Raji (cell line): ENCODE measurements around the gene PGGHG.
A peak's percentile ranks its signal among the peaks of the same experiment; 100 is the strongest.
"Not testable (repeated sequence)": the region's sequence is repeated elsewhere in the genome, so short reads cannot be mapped to it uniquely, and the experiment has no call there.

Experiments
- POLR2A ChIP-seq: IDR thresholded peaks from 2 replicates; pipeline ENCODE4 v1.6.1; 2011; ENCODE audit warnings: low read depth, low read length, control low read depth; ENCODE audit not compliant: insufficient read depth

The PGGHG gene

DNA sequence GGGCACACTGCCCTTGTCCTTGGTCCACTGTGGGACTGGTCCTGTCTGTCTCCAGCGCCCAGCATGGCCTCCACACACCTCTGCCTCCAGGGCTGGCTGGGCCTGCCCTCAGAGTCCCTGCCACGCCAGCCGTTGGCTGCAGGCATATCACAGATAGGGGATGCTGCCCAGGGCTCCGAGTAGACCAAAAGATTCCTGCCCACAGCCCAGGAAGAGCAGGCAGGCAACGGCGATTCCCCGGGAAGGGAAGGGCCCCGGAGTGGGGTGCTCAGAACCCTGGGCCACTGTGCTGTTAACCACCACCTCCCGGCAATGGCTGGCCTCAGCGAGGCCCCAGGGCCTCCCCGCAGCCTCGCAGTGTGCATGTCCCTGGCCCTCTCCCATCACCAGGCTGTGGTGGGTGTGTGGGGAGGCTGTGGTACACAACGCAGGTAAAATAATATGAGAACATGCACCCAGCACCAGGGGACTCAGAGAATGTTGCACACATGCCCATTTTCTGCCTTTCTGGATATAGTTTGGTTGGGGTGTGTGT is 8.2 kb downstream of the PGGHG start:
- TF ChIP-seq POLR2A = no peak

DNA sequence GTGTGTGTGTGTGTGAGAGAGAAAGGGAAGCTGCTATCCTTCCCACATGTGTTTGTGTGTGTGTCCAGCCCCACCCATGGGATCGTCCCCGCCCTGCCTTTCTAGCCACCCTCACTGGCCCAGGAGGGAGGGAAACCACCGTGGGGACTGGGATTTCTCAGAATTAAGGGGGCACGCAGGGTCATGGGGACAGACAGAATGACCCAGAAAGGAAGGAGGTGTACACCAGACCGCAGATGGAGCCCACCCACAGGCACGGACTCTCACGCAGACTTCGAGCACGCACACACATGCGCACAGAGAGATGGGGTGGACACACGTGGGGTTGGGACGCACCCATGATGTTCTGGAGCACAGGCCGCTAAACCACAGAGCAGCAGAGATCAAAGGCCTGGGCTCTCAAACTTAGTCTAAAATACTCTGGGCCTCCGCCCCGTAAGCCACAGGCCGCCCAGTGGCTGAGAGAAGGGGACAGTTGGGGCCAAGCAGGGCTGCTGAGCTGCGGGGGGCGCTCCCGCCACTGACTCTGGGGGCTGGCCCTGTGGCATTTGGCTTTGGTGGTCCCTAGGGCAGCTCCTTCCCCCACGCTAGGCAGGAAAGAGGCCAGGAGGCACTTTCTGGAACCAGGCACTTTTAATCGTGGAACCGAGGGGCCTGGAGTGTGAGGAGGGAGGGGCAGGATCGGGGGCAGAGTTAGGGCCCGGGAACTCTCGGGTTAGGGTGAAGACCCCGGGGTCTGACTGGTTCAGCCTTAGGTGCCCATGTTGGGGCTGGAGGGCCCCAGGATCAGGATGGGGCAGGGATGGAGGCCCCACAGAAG is 8.9 kb downstream of the PGGHG start:
- TF ChIP-seq POLR2A = peak; percentile 24; the same call in 1 of the 2 replicates

DNA sequence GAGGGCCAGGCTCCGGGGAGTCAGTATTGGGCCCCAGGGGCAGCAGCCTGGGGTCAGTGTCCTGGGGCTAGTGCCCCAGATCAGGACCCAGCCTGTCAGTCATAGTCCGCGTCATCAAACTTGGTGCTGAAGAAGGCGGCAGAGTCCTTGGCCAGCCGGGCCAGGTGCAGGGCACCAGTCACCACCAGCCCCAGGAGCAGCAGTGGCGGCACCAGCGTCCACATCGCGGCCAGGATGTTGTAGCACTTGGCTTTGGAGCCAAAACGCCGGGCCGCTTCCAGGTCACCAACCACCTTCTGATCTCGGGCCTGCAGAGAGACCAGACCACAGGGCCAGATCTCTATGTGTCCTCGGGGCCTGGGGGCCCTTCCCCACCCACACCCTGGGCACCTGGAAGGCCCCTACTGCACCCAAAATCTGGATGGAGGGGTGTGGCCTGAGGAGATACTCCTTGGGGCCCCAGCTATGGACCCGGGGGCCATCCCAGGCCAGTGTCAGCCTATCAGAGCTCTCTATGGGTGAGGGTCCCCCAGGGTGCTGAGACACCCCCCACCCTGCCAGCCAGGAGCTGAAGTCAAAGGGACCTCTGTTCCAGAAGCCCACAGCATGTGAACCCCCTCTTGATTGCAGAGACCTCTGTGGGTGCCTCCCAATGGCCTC is 9.6 kb downstream of the PGGHG start:
- peak; percentile 14; the same call in 1 of the 2 replicates for TF ChIP-seq POLR2A

DNA sequence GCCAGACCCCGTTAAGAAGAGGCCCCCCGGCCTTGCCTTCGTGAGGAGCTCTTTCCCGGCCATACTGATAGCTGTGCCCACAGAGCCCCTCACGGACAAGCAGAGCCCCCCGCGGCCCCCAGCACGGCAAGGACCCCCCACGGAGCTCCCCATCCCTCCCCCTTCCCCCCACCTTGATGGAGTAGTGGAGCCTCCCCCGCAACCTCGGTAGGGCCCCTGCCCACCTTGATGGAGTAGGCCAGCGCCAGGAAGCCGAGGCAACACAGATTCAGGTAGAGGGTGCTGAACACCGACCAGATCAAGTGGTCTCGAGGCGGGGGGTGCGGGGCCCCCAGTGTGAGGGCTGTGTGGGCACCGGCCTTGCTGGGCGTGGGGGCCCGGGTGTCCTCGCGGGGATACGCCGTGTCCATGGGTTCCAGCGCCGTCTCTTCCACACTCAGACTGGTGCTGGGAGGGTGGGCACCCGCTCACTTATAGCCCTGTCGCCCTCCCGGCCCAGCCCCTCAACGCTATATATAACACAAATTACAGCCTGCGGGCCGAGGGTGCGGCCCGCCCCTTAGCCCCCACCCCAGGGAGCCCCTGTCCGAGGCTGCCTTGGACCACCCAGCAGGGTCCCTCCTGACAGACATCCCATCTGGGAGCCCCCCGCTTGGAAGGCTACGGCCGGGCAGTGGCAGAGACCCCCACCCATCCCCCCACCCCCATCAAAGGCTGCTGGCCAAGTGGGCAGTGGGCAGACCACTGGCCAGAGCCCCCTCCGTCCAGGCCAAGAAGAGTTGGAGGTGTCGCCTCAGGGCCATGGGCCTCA is 10.4 kb downstream of the PGGHG start, which contains the start of gene IFITM5:
Gene IFITM5 (minus strand): TSS at position 446 of the 811 bp plus-strand sequence. CDS start 36 bp downstream, at position 410.
- TF ChIP-seq POLR2A = no peak

DNA sequence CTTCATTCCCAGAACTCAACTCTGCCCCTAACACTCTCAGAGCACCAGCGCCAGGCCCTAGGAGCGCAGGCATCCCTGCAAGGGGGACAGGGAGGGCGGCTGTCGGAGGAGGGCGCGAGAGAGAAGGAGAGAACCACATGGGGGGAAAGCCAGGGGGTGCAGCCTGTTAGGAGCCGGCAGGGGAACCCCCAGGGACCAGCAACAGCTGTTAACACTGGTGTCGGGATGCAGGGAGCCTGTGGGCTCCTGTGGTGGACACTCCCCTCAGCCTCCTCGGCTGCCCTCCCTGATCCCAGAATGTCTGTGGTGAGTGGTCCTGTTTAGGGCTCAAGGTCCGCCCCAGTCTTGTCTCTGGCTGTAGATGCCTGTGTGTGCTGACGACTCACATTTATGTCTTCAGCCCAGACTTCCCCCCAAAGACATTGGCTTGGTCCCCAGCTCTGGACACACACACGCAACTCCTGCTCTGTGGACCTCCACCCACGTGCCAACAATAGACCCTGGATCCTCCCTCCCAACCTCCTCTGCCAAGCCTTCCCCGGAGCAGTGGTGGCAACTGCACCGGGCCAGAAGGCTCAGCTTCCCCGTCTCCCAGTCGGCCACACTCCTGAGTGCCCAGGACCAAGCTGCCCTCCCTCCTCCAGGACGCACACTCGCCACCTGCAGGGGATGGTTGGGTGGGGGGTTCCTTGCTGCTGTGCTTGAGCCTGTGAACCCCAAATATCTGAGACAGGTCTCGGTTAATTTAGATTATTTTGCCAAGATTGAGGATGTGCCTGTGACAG is 11.2 kb downstream of the PGGHG start:
- TF ChIP-seq POLR2A = no peak

DNA sequence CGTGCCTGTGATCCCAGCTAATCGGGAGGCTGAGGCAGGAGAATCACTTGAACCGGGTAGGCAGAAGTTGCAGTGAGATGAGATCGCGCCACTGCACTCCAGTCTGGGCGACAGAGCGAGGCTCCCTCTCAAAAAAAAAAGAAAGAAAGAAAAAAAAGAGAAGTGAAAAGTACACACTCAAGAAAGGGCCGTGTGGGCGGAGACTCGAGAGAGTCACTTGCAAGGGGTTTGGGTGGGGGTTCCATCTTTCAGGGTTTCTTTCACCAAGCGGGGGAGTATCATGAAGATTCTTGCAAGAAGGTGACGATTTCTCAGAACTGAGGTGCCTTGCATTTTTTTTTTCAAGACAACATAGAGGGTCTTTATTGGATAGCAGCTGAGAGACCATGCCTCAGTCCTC is 14.4 kb downstream of the PGGHG start:
- TF ChIP-seq POLR2A = no peak

GRCh38 chr11:304061-304506 is 15.2 kb downstream of the PGGHG start:
- TF ChIP-seq POLR2A = no peak

DNA sequence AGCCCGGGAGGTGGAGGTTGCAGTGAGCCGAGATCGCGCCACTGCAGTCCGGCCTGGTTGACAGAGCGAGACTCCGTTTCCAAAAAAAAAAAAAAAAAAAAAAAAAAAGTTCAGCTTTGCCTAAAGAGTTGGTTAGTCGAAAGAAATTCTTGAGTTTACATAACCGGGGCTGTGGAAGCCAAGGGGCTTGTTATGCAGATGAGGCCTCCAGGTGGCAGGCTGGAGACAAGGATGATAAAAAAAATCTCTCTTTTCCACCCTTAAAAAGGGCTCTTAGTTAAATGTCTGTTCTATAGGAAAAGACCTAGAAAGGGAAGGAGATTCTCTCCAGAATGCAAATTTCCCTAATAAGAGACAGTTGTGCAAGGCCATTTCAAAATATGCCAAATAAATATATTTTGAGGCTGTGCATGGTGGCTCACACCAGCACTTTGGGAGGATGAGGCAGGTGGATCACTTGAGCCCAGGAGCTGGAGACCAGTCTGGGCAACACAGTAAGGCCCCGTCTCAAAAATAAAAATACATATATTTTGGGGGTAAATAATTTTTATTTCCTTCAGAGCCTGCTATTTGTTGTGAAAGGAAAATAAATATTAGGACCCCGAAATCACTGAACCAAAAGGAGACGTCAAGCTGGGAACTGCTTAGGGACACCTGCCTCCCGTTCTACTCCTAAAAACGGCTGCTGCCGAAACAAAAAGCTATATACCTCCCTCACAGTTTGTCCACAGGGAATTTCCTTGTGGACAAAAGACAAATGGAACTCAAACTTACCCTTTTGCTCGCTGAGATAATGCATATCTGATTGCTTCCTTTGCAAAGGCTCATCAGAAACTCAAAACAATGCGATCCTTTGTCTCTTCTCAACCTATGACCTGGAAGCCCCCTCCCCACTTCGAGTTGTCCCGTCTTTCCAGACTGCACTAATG is 16.3 kb downstream of the PGGHG start:
- TF ChIP-seq POLR2A = no peak

- no peak for TF ChIP-seq POLR2A
Measured at GRCh38 chr11:305844-306211, 16.9 kb downstream of the PGGHG start.

- TF ChIP-seq POLR2A = no peak
Measured at GRCh38 chr11:306645-307371, 17.9 kb downstream of the PGGHG start.

DNA sequence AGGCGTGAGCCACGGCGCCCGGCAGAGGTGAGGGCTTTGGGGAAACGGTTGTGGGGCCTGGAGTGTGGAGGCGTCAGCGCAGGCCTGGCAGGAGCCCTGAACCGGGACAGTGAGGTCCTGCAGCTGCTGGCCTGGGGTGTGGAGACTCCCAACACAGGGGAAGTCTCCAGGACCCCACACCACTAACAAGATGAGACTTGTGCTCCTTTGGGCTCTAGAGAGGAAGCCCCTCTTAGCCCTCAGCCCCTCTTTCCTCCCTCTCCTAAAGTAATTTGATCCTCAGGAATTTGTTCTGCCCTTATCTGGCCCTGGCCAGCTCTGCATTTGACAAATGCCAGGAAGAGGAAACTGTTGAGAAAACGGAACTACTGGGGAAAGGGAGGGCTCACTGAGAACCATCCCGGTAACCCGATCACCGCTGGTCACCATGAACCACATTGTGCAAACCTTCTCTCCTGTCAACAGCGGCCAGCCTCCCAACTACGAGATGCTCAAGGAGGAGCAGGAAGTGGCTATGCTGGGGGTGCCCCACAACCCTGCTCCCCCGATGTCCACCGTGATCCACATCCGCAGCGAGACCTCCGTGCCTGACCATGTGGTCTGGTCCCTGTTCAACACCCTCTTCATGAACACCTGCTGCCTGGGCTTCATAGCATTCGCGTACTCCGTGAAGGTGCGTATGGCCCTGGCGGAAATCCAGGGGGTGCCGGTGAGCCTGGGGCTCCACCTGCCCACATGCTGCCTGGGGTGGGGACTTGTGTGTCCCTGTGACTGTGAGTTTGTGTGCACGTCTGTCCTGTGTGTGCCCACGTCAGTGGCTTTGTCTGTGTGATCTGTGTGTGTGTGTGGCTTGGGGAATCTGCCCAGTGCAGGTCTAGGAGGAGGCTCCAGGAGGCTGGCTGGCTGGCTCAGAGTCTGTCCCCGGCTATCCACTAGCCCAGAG is 19.1 kb downstream of the PGGHG start, which contains the start of gene IFITM2:
Gene IFITM2 (plus strand): TSS at position 51 of the 943 bp plus-strand sequence. CDS start 377 bp downstream, at position 428.
- not testable (repeated sequence) for TF ChIP-seq POLR2A

DNA sequence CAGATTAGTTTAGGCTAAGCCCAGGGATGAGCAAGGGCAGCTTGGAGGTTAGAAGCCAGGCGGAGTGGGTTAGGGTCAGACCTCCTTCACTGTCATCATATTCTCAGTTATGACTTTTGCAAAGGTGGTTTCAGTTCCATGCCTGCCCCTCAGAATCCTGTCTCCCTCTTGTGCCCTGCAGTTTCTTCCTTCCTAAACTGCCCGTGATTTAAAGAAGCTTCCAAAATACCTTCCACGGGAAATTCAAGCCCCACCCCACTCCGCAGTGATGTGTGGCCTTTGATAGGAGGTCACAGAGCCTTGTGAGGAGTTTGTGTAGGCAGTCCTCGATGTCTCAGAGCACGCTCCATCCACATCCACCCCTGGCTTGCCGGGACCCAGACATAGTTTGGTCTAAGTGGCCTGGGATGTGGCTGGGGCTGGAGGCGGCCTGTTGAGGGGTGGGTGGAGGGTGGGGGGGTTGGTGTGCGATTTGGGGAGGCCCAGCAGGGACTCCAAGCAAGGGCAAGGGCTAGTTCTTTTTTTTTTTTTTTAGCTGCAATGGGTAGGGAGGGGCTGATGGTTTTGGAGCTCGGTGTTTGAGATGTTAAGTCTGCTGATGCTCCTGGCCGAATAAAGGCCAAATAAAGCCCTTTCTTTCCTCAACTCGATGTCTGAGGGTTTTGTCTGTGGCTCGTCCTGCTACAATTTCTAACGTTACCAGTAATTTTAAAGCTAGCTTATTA is 23.3 kb downstream of the PGGHG start:
- no peak for TF ChIP-seq POLR2A
